K562 (cell line): Measurements from ENCODE around the gene OR2Y1. TPM values are rescaled to one million over a fixed set of nuclear protein-coding genes. Genes with fewer than 3 reads are reported as not detected.
"Not testable (repeated sequence)": the region's sequence is repeated elsewhere in the genome, so short reads cannot be mapped to it uniquely, and the experiment has no call there.

Source experiments
- ATAC-seq: fragments of 200-7000 bp; cut with Tn5 transposase; 3 replicates; pipeline ENCODE4 v1.9.1; 2020; ENCODE audit warnings: moderate library complexity
- BruUV-seq: library from RNA; stranded (reverse); fragments of 400-500 nt; replicated peaks from 2 replicates; lab custom pipeline; 2021; lab: Mats Ljungman, UMichigan
- CTCF ChIA-PET: fragments of 300-600 bp; formaldehyde crosslinking; extraction: SDS; loops from one replicate; lab custom pipeline; 2021; ENCODE audit warnings: low intra/inter-chr PET ratio; lab: Yijun Ruan, JAX
- POLR2A ChIA-PET: fragments of 300-600, 350-650 bp; sonication (Branson Sonifier 250); formaldehyde crosslinking; extraction: SDS; loops from one replicate; lab custom pipeline; 2021; ENCODE audit warnings: antibody characterized with exemption, inconsistent platforms; lab: Yijun Ruan, JAX
- DNase-seq, 4 experiments: peaks; one replicate each; pipeline versions ENCODE4 v3.0.0 to v3.0.0-alpha.2; 2011 to 2018; ENCODE audit warnings: low spot score in 3 of 4, mixed read lengths in 3 of 4; ENCODE audit errors: extremely low read depth in 1 of 4
- FAIRE-seq: peaks from 2 replicates; lab custom pipeline; 2011; peaks lifted over from hg19 to GRCh38; lab: Jason Lieb, UNC
- H2AFZ ChIP-seq: 2 replicates; pipeline ENCODE4 v1.6.0; 2011; ENCODE audit warnings: low read depth, low read length, control low read depth, inconsistent platforms
- H3K27ac ChIP-seq: fragments of 200-600 bp; 3 replicates; pipeline ENCODE4 v1.8.0; 2011; ENCODE audit warnings: low read depth, mild to moderate bottlenecking, control low read depth, inconsistent platforms, low read length, moderate library complexity, mixed read lengths; ENCODE audit errors: extremely low read depth
- H3K27me3 ChIP-seq, 2 experiments: fragments of 300-600 bp in 1 of 2; 2 replicates in 1 of 2; 3 replicates in 1 of 2; pipeline versions ENCODE4 v1.6.0 to v1.8.0; 2011; ENCODE audit warnings: inconsistent platforms in 2 of 2, low read length in 2 of 2, mild to moderate bottlenecking in 1 of 2, mixed read lengths in 1 of 2, moderate library complexity in 1 of 2; ENCODE audit not compliant: control insufficient read depth in 2 of 2, insufficient read depth in 2 of 2
- H3K36me3 ChIP-seq: fragments of 300-600 bp; 3 replicates; pipeline ENCODE4 v1.8.0; 2011; ENCODE audit warnings: mild to moderate bottlenecking, low read length, inconsistent platforms; ENCODE audit not compliant: control insufficient read depth, insufficient read depth
- H3K4me1 ChIP-seq, 2 experiments: fragments of 200-600 bp in 1 of 2; replicated peaks in 1 of 2; 2 replicates in 1 of 2; 3 replicates in 1 of 2; pipeline versions ENCODE4 v1.5.1 to v1.8.0; 2011; ENCODE audit warnings: inconsistent platforms in 2 of 2, low read length in 2 of 2, mild to moderate bottlenecking in 1 of 2, mixed read lengths in 1 of 2, moderate library complexity in 1 of 2; ENCODE audit not compliant: control insufficient read depth in 2 of 2, insufficient read depth in 2 of 2
- H3K4me2 ChIP-seq: 2 replicates; pipeline ENCODE4 v1.6.1; 2011; ENCODE audit warnings: low read length, control low read depth, inconsistent platforms, mixed read lengths; ENCODE audit not compliant: insufficient read depth
- H3K4me3 ChIP-seq: fragments of 200-600 bp; sonication (generic), shearing (Covaris generic); 2 replicates; pipeline ENCODE4 v1.5.1; 2016; ENCODE audit warnings: control low read depth, inconsistent platforms
- H3K79me2 ChIP-seq: fragments of 200-600 bp; 3 replicates; pipeline ENCODE4 v1.8.0; 2011; ENCODE audit warnings: low read length, inconsistent platforms; ENCODE audit not compliant: control insufficient read depth, insufficient read depth
- H3K9ac ChIP-seq, 2 experiments: 2 replicates each; pipeline versions ENCODE4 v1.6.0 to v1.6.1; 2011; ENCODE audit warnings: low read depth in 2 of 2, low read length in 2 of 2, control low read depth in 1 of 2, inconsistent platforms in 1 of 2, mild to moderate bottlenecking in 1 of 2, mixed read lengths in 1 of 2; ENCODE audit not compliant: insufficient read depth in 1 of 2
- H3K9me1 ChIP-seq: one replicate; pipeline ENCODE4 v1.6.0; 2011; ENCODE audit warnings: inconsistent platforms, mild to moderate bottlenecking, low read length, moderate library complexity; ENCODE audit not compliant: control insufficient read depth, insufficient read depth
- H3K9me3 ChIP-seq: replicated peaks from 2 replicates; pipeline ENCODE4 v1.5.1; 2011; ENCODE audit warnings: low read depth, low read length, inconsistent platforms; ENCODE audit not compliant: control insufficient read depth, insufficient read depth
- H4K20me1 ChIP-seq: replicated peaks from 2 replicates; pipeline ENCODE4 v1.6.1; 2011; ENCODE audit warnings: low read length, inconsistent platforms, mixed read lengths; ENCODE audit not compliant: control insufficient read depth, insufficient read depth
- BHLHE40 ChIP-seq: IDR thresholded peaks from 2 replicates; pipeline ENCODE4 v1.6.1; 2011; ENCODE audit warnings: low read length, improper control_type of control experiment
- CBX8 ChIP-seq: fragments of 200-600 bp; sonication (generic); IDR thresholded peaks from 2 replicates; pipeline ENCODE4 v1.6.1; 2012; ENCODE audit warnings: borderline replicate concordance, mixed run types, low read depth, mild to moderate bottlenecking, moderate library complexity, mixed read lengths, low read length, control low read depth, inconsistent platforms; ENCODE audit not compliant: poor library complexity, severe bottlenecking; ENCODE audit errors: extremely low read depth
- CREBBP ChIP-seq: IDR thresholded peaks from one replicate; pipeline ENCODE4 v1.6.1; 2012; ENCODE audit warnings: low read depth, mild to moderate bottlenecking, control low read depth, inconsistent platforms, low read length
- E2F4 ChIP-seq: sonication (generic); formaldehyde crosslinking; IDR thresholded peaks from 2 replicates; pipeline ENCODE4 v1.8.0; 2022; ENCODE audit warnings: mild to moderate bottlenecking, low read depth, missing genetic modification reagents
- HNRNPUL1 ChIP-seq: fragments of 200-400 bp; formaldehyde crosslinking; IDR thresholded peaks from 2 replicates; pipeline ENCODE4 v1.6.1; 2017; ENCODE audit warnings: low read length
- MXI1 ChIP-seq: IDR thresholded peaks from 2 replicates; pipeline ENCODE4 v1.6.1; 2011; ENCODE audit warnings: low read depth, mild to moderate bottlenecking, improper control_type of control experiment, low read length
- SMAD3 ChIP-seq: fragments of 450-650 bp; formaldehyde crosslinking; conservative IDR thresholded peaks from 2 replicates; pipeline ENCODE4 v1.4.0; 2020; ENCODE audit warnings: mild to moderate bottlenecking
- THAP12 ChIP-seq: fragments of 250-450 bp; sonication (Bioruptor Pico); IDR thresholded peaks from 2 replicates; pipeline ENCODE4 v1.9.0; 2021; ENCODE audit warnings: mild to moderate bottlenecking, inconsistent platforms
- TOE1 ChIP-seq, 2 experiments: fragments of 450-650 bp in 1 of 2; sonication (generic) in 1 of 2; formaldehyde crosslinking in 1 of 2; IDR thresholded peaks; 2 replicates each; pipeline versions ENCODE4 v1.7.1 to v1.8.0; 2016 to 2022; ENCODE audit warnings: borderline replicate concordance in 2 of 2, mild to moderate bottlenecking in 2 of 2, antibody characterized with exemption in 1 of 2, inconsistent platforms in 1 of 2, low read depth in 1 of 2, missing genetic modification reagents in 1 of 2, moderate library complexity in 1 of 2
- YY1 ChIP-seq, 3 experiments: IDR thresholded peaks; 2 replicates each; pipeline ENCODE4 v1.6.1; 2011; ENCODE audit warnings: low read length in 2 of 3, mild to moderate bottlenecking in 2 of 3, moderate library complexity in 2 of 3, borderline replicate concordance in 1 of 3, control low read depth in 1 of 3, low read depth in 1 of 3; ENCODE audit not compliant: insufficient read depth in 3 of 3, insufficient replicate concordance in 2 of 3, control insufficient read depth in 1 of 3, insufficient read length in 1 of 3; ENCODE audit errors: extremely low read depth in 1 of 3
- WGBS: fragments of 100-300 bp; shearing (Covaris generic); methylation state at CpG from one replicate; pipeline ENCODE4 v1.1.6; 2016; ENCODE audit warnings: low coverage, mixed read lengths; ENCODE audit not compliant: insufficient coverage; ENCODE audit errors: missing lambda C conversion rate; 5-methylcytosine and 5-hydroxymethylcytosine counted together
- in situ Hi-C: fragments of 300-500 bp; cut with MboI; formaldehyde crosslinking; loops from 4 replicates; pipeline ENCODE4 v1.15.0; 2018; ENCODE audit warnings: inconsistent platforms, mixed read lengths
- intact Hi-C: fragments of 100-400 bp; cut with micrococcal nuclease; formaldehyde crosslinking; loops from 2 replicates; pipeline ENCODE4 v1.14.2; 2022
- polyA plus RNA-seq, 8 experiments: library from polyadenylated mRNA; depleted of rRNA in 4 of 8; stranded (reverse) in 5 of 8; unstranded in 3 of 8; fragments of >200 nt; fragmentation: Nextera tagmentation in 2 of 8; fragmentation: Illumina TruSeq in 1 of 8; extraction: Ambion mirVana in 2 of 8; extraction: Trizol in 1 of 8; gene quantifications; 2 replicates each; pipeline versions ENCODE4 v1.2.1 to v1.2.3, GENCODE V29; 2011 to 2014; ENCODE audit warnings: inconsistent platforms in 1 of 8, missing spikeins in 1 of 8
- total RNA-seq, 7 experiments: library from RNA; depleted of rRNA in 6 of 7; stranded (reverse); fragments of >200 nt in 6 of 7; fragmentation: Illumina TruSeq in 2 of 7; extraction: Trizol in 2 of 7; gene quantifications; 2 replicates each; pipeline versions ENCODE4 v1.2.1 to v1.2.3, GENCODE V29; 2011 to 2021; ENCODE audit warnings: low replicate concordance in 1 of 7

Gene OR2Y1
- total and polyA plus RNA-seq, 9 of the 15 experiments (the other 6 are each of a cell fraction or from before 2014, with no cell fraction given), result not detected

GRCh38 chr5:180740953-180741352 lies 1.1 kb upstream of the OR2Y1 start:
- peaks cover 50 to 65% of the 10 kb centered on the region in 2 experiments for H3K27me3 ChIP-seq
- CTCF ChIA-PET, result not testable (repeated sequence)
- POLR2A ChIA-PET, result interaction anchor here (1.1 kb wide), 1 partner anchor 37 kb away, joined by 3 read pairs; no protein-coding TSS in a partner anchor

GRCh38 chr5:180739271-180739670 lies 587 bp downstream of the OR2Y1 start:
- Histone ChIP-seq H3K9ac (no peak overlapping the region), H2AFZ (no peak overlapping the region), H3K9me3 (no peaks in the 10 kb centered on the region), H3K79me2 (no peaks in the 10 kb centered on the region), H3K9me1 (no peaks in the 10 kb centered on the region), H3K27ac (no peak overlapping the region), H3K36me3 (no peaks in the 10 kb centered on the region), H3K4me2 (no peak overlapping the region), H3K4me3 (no peak overlapping the region), H3K4me1 (peaks cover 2 to 3% of the 10 kb centered on the region in 2 experiments; a peak in 1 of 5 replicates), H3K27me3 (peaks cover 36 to 48% of the 10 kb centered on the region in 2 experiments), H4K20me1 (no peaks in the 10 kb centered on the region)
- FAIRE-seq (no peak), DNase-seq (no peak), ATAC-seq (no peak)
- in situ Hi-C loops (no loop called here), intact Hi-C loops (no loop called here)
- POLR2A ChIA-PET, result no interaction called here
- 2% methylated on average over 8 of the region's 10 CpGs for WGBS
- CTCF ChIA-PET, result no interaction called here
- no TSS peak for BruUV-seq
- TF ChIP-seq CREBBP, result no peak
- TF ChIP-seq E2F4 (CRISPR knock-in tag), result no peak
- TF ChIP-seq MXI1, result no peak
- no peak for TF ChIP-seq SMAD3 (CRISPR knock-in tag)
- TF ChIP-seq TOE1 (IDR thresholded peaks at IDR 0.05; ENCODE audit: borderline replicate concordance), result no peak
- no peak for TF ChIP-seq TOE1 (CRISPR knock-in tag; IDR thresholded peaks at IDR 0.05; ENCODE audit: borderline replicate concordance, low read depth)
- no peak for TF ChIP-seq HNRNPUL1
- TF ChIP-seq YY1 (IDR thresholded peaks at IDR 0.05; ENCODE audit: borderline replicate concordance in 1 of 3, control insufficient read depth in 1 of 3, extremely low read depth in 1 of 3, insufficient read depth in 3 of 3, insufficient read length in 1 of 3, insufficient replicate concordance in 2 of 3, low read depth in 1 of 3, low read length in 2 of 3), result no peak
- TF ChIP-seq BHLHE40, result no peak
- no peak for TF ChIP-seq THAP12 (CRISPR knock-in tag)

More at GRCh38 chr5:180740953-180741352, 1.1 kb upstream of the OR2Y1 start:
- H3K79me2 ChIP-seq, intact Hi-C loops, ATAC-seq, H3K4me3 ChIP-seq, BruUV-seq, H3K9me3 ChIP-seq, H3K9me1 ChIP-seq, in situ Hi-C loops, H3K9ac ChIP-seq, FAIRE-seq, DNase-seq, H2AFZ ChIP-seq, H3K27ac ChIP-seq, H4K20me1 ChIP-seq, H3K4me1 ChIP-seq, H3K36me3 ChIP-seq, H3K4me2 ChIP-seq: not testable (repeated sequence)
- peak; percentile 31 for TF ChIP-seq CBX8
- 0% methylated on average over 4 of the region's 4 CpGs for WGBS
